ENCODE measurements around the gene PDZRN3.

DNA sequence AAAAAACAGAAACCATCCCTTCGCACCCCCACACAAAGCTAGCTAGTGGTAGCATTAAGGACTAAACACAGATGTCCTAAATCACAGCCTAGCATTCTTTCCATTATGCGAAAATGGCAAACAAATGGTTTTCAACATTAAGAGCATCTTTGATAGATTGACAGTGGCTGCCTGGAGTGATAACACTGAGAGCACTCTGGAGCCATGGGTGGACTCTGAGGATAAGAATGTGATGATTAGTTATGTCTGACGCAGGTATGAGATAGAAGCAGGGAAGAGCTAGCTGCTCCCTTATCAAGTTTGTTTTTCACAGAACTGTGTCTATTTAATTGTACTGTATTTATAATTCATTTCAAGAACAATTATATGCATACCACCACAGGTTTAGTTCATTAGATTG lies 142.9 kb downstream of the PDZRN3 start:
- TF ChIP-seq, protein P1, sequence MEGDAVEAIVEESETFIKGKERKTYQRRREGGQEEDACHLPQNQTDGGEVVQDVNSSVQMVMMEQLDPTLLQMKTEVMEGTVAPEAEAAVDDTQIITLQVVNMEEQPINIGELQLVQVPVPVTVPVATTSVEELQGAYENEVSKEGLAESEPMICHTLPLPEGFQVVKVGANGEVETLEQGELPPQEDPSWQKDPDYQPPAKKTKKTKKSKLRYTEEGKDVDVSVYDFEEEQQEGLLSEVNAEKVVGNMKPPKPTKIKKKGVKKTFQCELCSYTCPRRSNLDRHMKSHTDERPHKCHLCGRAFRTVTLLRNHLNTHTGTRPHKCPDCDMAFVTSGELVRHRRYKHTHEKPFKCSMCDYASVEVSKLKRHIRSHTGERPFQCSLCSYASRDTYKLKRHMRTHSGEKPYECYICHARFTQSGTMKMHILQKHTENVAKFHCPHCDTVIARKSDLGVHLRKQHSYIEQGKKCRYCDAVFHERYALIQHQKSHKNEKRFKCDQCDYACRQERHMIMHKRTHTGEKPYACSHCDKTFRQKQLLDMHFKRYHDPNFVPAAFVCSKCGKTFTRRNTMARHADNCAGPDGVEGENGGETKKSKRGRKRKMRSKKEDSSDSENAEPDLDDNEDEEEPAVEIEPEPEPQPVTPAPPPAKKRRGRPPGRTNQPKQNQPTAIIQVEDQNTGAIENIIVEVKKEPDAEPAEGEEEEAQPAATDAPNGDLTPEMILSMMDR (IDR thresholded peaks at IDR 0.05) = no peak
- no peak for TF ChIP-seq POLR2A (IDR thresholded peaks at IDR 0.05)
